ENCODE results near the gene TECTB. TPM values are rescaled to one million over a fixed set of nuclear protein-coding genes. Genes with fewer than 3 reads are reported as not detected.

Gene TECTB
- total RNA-seq, 1 experiment from 2014 or later = not detected

DNA sequence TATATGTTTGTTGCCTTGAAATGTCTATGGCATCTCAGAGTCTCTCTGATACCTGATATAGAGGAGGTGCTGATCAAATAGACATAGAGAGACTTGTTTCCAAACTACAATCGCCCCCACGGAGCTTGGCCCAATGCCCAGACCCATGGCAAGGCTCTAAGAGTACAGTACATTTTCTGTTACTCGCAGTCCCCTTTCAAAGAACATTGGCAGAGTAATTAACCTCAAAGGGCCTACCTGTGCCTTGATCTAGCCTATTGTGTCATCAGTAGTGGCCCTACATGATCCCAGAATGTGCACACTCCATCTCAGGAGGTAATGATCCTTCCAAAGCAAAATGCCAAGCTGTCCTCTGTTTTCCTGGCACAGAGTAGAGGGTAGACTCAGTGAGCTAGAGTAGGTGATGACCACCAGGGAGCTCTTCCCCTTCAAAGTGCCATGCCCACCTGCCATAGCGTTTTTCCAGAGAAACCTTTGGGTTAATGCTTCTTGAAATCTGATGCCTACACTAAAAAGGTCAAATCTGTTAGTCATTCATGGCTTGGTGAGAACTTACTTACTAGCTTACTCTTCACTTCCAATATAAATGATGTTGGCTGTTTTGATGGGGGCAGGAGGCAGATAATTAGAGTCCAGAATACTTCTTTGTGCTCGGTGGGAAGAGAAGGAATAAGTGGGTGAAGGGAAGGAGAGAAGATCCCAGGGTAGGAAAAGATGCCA is 49.5 kb downstream of the TECTB start:
- H3K27ac ChIP-seq (ENCODE audit: low read length) = no peak overlapping the region
- no TSS peak for BruUV-seq (replicated peaks)
- intact Hi-C loops (cut with micrococcal nuclease; ENCODE audit: unreplicated experiment) = no loop called here
- no peaks in the 10 kb centered on the region for H3K9me3 ChIP-seq (ENCODE audit: control insufficient read depth, insufficient read depth, low read depth, low read length)
- ATAC-seq (no peak), DNase-seq (ENCODE audit: low read depth, low spot score) (no peak)
- no peaks in the 10 kb centered on the region for H3K4me1 ChIP-seq (ENCODE audit: control insufficient read depth, insufficient read depth, low read length)
- peaks cover 12% of the 10 kb centered on the region for H3K27me3 ChIP-seq (ENCODE audit: control insufficient read depth, insufficient read depth, low read length)
- CTCF ChIA-PET = no interaction called here
- in situ Hi-C loops (cut with HindIII; ENCODE audit: low pct_unique_long_range_greater_than_20kb, low sequenced_read_pairs) = no loop called here
- no peak for TF ChIP-seq TCF7L2 (IDR thresholded peaks at IDR 0.05; ENCODE audit: low read depth, low read length)
- TF ChIP-seq, protein P1, sequence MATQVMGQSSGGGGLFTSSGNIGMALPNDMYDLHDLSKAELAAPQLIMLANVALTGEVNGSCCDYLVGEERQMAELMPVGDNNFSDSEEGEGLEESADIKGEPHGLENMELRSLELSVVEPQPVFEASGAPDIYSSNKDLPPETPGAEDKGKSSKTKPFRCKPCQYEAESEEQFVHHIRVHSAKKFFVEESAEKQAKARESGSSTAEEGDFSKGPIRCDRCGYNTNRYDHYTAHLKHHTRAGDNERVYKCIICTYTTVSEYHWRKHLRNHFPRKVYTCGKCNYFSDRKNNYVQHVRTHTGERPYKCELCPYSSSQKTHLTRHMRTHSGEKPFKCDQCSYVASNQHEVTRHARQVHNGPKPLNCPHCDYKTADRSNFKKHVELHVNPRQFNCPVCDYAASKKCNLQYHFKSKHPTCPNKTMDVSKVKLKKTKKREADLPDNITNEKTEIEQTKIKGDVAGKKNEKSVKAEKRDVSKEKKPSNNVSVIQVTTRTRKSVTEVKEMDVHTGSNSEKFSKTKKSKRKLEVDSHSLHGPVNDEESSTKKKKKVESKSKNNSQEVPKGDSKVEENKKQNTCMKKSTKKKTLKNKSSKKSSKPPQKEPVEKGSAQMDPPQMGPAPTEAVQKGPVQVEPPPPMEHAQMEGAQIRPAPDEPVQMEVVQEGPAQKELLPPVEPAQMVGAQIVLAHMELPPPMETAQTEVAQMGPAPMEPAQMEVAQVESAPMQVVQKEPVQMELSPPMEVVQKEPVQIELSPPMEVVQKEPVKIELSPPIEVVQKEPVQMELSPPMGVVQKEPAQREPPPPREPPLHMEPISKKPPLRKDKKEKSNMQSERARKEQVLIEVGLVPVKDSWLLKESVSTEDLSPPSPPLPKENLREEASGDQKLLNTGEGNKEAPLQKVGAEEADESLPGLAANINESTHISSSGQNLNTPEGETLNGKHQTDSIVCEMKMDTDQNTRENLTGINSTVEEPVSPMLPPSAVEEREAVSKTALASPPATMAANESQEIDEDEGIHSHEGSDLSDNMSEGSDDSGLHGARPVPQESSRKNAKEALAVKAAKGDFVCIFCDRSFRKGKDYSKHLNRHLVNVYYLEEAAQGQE (IDR thresholded peaks at IDR 0.05; ENCODE audit: insufficient read depth in 1 of 2, low read depth in 2 of 2, low read length in 1 of 2) = no peak
- TF ChIP-seq SIN3A (IDR thresholded peaks at IDR 0.05; ENCODE audit: borderline replicate concordance, insufficient read depth, low read depth, low read length) = no peak
- no peak for TF ChIP-seq POLR2AphosphoS5 (IDR thresholded peaks at IDR 0.05; ENCODE audit: low read depth, low read length)
- no peak for TF ChIP-seq CTCF (IDR thresholded peaks at IDR 0.05)
- POLR2A ChIA-PET = interaction anchor here (1.1 kb wide), 1 partner anchor 41 kb away, joined by 3 read pairs; the partner anchor contains the start of gene ACSL5
- no peaks in the 10 kb centered on the region; the same call in 1 of the 2 replicates for H3K36me3 ChIP-seq (ENCODE audit: control insufficient read depth, insufficient read depth, low read length)
- no peak overlapping the region for H3K4me3 ChIP-seq (ENCODE audit: low read depth in 2 of 2, low read length in 2 of 2)

DNA sequence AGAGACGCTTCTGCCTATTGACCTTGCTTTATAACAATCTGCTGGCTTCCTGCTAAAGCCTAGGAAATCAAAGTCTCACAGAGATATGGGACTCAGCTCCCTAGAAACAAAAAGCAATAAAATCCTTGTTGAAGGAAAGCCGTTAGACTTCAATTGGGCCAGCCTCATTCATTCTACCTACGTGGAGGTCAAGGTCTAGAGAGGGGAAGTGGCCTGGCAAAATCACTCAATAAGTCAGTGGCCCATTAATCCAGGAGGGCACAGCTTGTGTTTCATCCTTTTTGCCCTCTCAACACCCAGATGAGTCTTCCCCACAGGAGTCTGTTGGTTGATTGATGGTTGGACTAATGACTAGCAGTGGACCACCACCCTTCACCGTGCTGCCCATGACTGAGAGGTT is 50.3 kb downstream of the TECTB start:
- ChIA-PET CTCF (no interaction called here), POLR2A (interaction anchor here (1.1 kb wide), 1 partner anchor 41 kb away, joined by 3 read pairs; the partner anchor contains the start of gene ACSL5)
- ATAC-seq (no peak), DNase-seq (ENCODE audit: low read depth, low spot score) (no peak)
- no TSS peak for BruUV-seq (replicated peaks)
- Histone ChIP-seq H3K27me3 (ENCODE audit: control insufficient read depth, insufficient read depth, low read length) (peaks cover 12% of the 10 kb centered on the region), H3K9me3 (ENCODE audit: control insufficient read depth, insufficient read depth, low read depth, low read length) (no peaks in the 10 kb centered on the region), H3K36me3 (ENCODE audit: control insufficient read depth, insufficient read depth, low read length) (no peaks in the 10 kb centered on the region; the same call in 1 of the 2 replicates), H3K4me1 (ENCODE audit: control insufficient read depth, insufficient read depth, low read length) (no peaks in the 10 kb centered on the region), H3K27ac (ENCODE audit: low read length) (no peak overlapping the region), H3K4me3 (ENCODE audit: low read depth in 2 of 2, low read length in 2 of 2) (no peak overlapping the region)
- intact Hi-C loops (cut with micrococcal nuclease; ENCODE audit: unreplicated experiment) (no loop called here), in situ Hi-C loops (cut with HindIII; ENCODE audit: low pct_unique_long_range_greater_than_20kb, low sequenced_read_pairs) (no loop called here)
- TF ChIP-seq CTCF (IDR thresholded peaks at IDR 0.05) = no peak
- no peak for TF ChIP-seq TCF7L2 (IDR thresholded peaks at IDR 0.05; ENCODE audit: low read depth, low read length)
- no peak for TF ChIP-seq SIN3A (IDR thresholded peaks at IDR 0.05; ENCODE audit: borderline replicate concordance, insufficient read depth, low read depth, low read length)
- no peak for TF ChIP-seq POLR2AphosphoS5 (IDR thresholded peaks at IDR 0.05; ENCODE audit: low read depth, low read length)
- TF ChIP-seq, protein P1 (IDR thresholded peaks at IDR 0.05; ENCODE audit: insufficient read depth in 1 of 2, low read depth in 2 of 2, low read length in 1 of 2) = no peak

Measured in Panc1 (cell line).